Gastrocnemius medialis (tissue), 4 donors: Measurements from ENCODE around the gene SPEG.

Experiments used
- CTCF ChIP-seq, 5 experiments: fragments of 450-650 bp in 3 of 5; fragments of 200-600 bp in 2 of 5; sonication (generic) in 2 of 5; IDR thresholded peaks in 4 of 5; conservative IDR thresholded peaks in 1 of 5; 1 replicate in 4 of 5; 2 replicates in 1 of 5; pipeline ENCODE4 v1.5.1; 2016 to 2019; ENCODE audit warnings: antibody characterized with exemption in 5 of 5, mild to moderate bottlenecking in 3 of 5, moderate library complexity in 3 of 5
- POLR2A ChIP-seq, 2 donors: fragments of 450-650 bp; IDR thresholded peaks; one replicate each; pipeline ENCODE4 v1.6.1; 2017; ENCODE audit warnings: antibody characterized with exemption in 2 of 2, mild to moderate bottlenecking in 2 of 2, moderate library complexity in 2 of 2

- TF ChIP-seq POLR2A (IDR thresholded peaks at IDR 0.05) (no peak), CTCF (IDR thresholded peaks at IDR 0.05 in 4 of 5, conservative IDR thresholded peaks at IDR 0.05 in 1 of 5) (no peak)
Measured at GRCh38 chr2:219547621-219548020, 113.0 kb downstream of the SPEG start.
